Measurements from ENCODE around the gene CDH26.

The CDH26 gene

GRCh38 chr20:60013296-60014139 is 55.3 kb downstream of the CDH26 start:
- no peak for DNase-seq (ENCODE audit: low read depth)

- no peak for DNase-seq (ENCODE audit: low read depth)
These were observed 58.2 kb downstream of the CDH26 start for GRCh38 chr20:60016406-60016805.

- no peak for DNase-seq (ENCODE audit: low read depth)
These were observed 62.0 kb downstream of the CDH26 start for GRCh38 chr20:60020251-60020650.

GRCh38 chr20:60021104-60021503 is 62.9 kb downstream of the CDH26 start:
- DNase-seq (ENCODE audit: low read depth), result no peak

- DNase-seq (ENCODE audit: low read depth), result no peak
These were observed 64.6 kb downstream of the CDH26 start for GRCh38 chr20:60022849-60023248.

GRCh38 chr20:60024245-60024644 is 66.0 kb downstream of the CDH26 start:
- DNase-seq (ENCODE audit: low read depth), result no peak

GRCh38 chr20:60024801-60025200 is 66.6 kb downstream of the CDH26 start:
- no peak for DNase-seq (ENCODE audit: low read depth)

- DNase-seq (ENCODE audit: low read depth), result no peak
These were observed 67.8 kb downstream of the CDH26 start for GRCh38 chr20:60026010-60026409.

GRCh38 chr20:60030471-60030870 is 72.2 kb downstream of the CDH26 start:
- DNase-seq (ENCODE audit: low read depth), result no peak

GRCh38 chr20:60031107-60031506 is 72.9 kb downstream of the CDH26 start:
- no peak for DNase-seq (ENCODE audit: low read depth)

- DNase-seq (ENCODE audit: low read depth), result no peak
These were observed 76.2 kb downstream of the CDH26 start for GRCh38 chr20:60034231-60035110.

GRCh38 chr20:60035486-60035885 is 77.3 kb downstream of the CDH26 start:
- no peak for DNase-seq (ENCODE audit: low read depth)

- DNase-seq (ENCODE audit: low read depth), result no peak
These were observed 78.1 kb downstream of the CDH26 start for GRCh38 chr20:60036346-60036745.

GRCh38 chr20:60036746-60037499 is 78.7 kb downstream of the CDH26 start:
- no peak for DNase-seq (ENCODE audit: low read depth)

- no peak for DNase-seq (ENCODE audit: low read depth)
These were observed 80.3 kb downstream of the CDH26 start for GRCh38 chr20:60038400-60039008.

GRCh38 chr20:60039526-60039925 is 81.3 kb downstream of the CDH26 start:
- DNase-seq (ENCODE audit: low read depth), result no peak

GRCh38 chr20:60040471-60041162 is 82.4 kb downstream of the CDH26 start:
- no peak for DNase-seq (ENCODE audit: low read depth)

- peak; percentile 40 for DNase-seq (ENCODE audit: low read depth)
These were observed 83.4 kb downstream of the CDH26 start for GRCh38 chr20:60041436-60042165.

GRCh38 chr20:60043435-60043834 is 85.2 kb downstream of the CDH26 start:
- DNase-seq (ENCODE audit: low read depth), result no peak

- DNase-seq (ENCODE audit: low read depth), result peak; percentile 70
These were observed 87.8 kb downstream of the CDH26 start for GRCh38 chr20:60046011-60046413.

- no peak for DNase-seq (ENCODE audit: low read depth)
These were observed 88.2 kb downstream of the CDH26 start for GRCh38 chr20:60046436-60046835.

Data from GM04504 (cell line).